ENCODE measurements around the gene GPHN.

GPHN gene

GRCh38 chr14:67186172-67186768, 678.3 kb downstream of the GPHN start:
- DNase-seq = no peak

GRCh38 chr14:67186789-67187584, 679.0 kb downstream of the GPHN start:
- DNase-seq = no peak

- no peak for DNase-seq
Measured at GRCh38 chr14:67187826-67188225, 679.9 kb downstream of the GPHN start.

DNA sequence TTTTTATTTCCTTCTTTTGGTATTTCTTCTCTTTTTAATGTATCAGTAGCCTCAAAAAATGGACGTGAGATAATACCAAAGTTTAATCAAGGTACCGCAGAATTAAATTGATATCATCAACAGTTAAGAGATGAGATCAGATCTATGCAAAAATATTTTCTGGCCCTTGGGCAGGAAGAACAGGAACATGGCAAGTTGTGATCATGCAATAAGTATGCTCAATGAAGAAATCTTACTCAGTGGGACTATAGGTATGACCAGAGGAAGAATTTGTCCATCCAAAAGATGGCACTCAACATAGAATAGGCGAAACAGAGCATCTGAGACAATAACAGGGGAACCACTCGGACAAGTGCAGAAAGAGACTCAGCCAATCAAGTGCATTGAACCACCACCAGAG, 680.4 kb downstream of the GPHN start:
- no peak for DNase-seq

GRCh38 chr14:67191768-67192290, 683.9 kb downstream of the GPHN start:
- DNase-seq = no peak

- no peak for DNase-seq
Measured at GRCh38 chr14:67192366-67192765, 684.4 kb downstream of the GPHN start.

GRCh38 chr14:67195279-67195678, 687.3 kb downstream of the GPHN start:
- no peak for DNase-seq

- no peak for DNase-seq
Measured at GRCh38 chr14:67199016-67199415, 691.1 kb downstream of the GPHN start.

DNA sequence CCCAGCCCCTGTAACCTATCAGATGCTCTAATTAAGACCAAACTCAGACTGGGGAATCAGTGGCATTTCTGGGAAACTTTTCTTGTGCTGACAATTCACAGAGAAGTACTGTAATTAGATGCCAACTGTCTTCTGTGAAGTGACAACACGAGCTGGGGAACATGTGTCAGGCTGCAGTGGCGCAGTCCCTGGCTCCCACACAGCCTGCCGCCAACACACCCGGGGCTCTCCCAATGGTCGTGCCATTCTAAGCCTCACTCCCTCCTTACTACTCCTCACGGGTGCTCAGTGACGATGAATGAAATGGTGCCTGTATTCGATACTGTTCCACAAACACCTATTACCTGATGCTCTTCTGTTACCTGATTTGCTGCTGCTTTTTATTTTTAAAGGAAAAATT, 699.9 kb downstream of the GPHN start:
- no peak for DNase-seq

GRCh38 chr14:67218126-67218525, 710.2 kb downstream of the GPHN start:
- DNase-seq = no peak

- no peak for DNase-seq
Measured at GRCh38 chr14:67221248-67221981, 713.5 kb downstream of the GPHN start.

DNA sequence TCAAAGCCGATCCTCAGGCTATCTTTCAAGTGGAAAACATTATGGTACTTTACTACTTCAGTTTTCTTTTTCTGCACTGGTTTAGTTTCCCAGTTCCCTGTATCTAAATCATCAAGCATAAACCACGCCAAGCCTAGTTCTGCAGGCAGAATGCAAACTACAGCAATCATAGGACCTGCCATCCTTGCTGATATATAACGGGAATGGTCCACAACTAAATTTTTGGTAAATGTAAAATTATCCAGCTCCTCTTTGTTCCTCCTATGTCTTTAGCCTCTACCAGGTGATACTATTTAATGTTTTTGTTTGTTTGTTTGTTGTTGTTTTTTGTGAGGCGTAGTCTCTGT, 714.0 kb downstream of the GPHN start:
- no peak for DNase-seq

- no peak for DNase-seq
Measured at GRCh38 chr14:67225523-67225922, 717.6 kb downstream of the GPHN start.

DNA sequence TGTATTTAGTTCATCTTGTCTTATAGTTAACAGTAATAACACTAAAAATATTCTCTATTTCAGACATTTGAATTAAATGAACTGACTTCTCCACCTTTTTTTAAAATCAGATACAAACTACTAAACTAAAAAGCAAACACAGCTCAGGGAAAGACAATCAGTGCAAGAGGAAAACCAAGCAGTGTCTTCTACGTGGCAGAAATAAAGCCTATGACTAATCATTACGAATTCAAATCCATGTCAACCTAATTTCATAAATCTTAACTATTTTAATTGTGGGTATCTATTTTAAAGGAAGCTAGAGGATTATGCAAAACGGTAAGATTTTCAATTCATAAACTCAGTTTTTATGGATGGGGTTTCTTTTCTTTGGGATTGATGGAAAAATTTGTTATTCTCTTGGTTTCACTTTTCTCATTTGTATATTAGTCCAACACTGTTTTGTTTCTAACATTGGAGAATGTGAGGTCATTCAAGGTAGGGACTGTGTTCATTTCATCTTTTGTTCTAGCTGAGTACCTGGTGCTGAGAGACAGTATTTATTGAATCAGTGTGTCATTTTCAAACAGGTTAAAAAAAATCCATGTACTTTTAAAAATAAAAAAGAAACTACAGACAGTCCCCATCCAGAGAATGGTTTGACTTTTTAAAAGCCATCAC, 720.5 kb downstream of the GPHN start:
- DNase-seq = no peak

Measured in SHP77 (cell line).